ENCODE data around the gene KLK14. TPM values are rescaled to one million over a fixed set of nuclear protein-coding genes. Genes with fewer than 3 reads are reported as not detected.

The KLK14 gene
- total RNA-seq, 1 experiment from 2014 or later: 0.76 TPM

DNA sequence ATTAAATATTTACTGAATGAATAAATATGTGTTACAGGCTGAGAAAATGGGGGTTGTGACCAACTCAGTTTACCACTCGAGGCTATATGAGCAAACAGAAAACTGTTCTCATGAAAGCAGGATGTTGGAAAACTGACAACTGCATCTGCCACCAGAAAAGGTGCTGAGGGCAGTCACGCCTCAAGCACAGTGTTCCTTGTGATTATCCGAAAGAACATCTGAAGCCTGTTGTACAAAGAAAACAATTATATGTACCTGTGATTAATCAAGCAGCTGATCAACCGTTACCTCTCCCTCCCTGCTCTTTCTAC, 11.6 kb downstream of the KLK14 start:
- no peak for DNase-seq (ENCODE audit: low read depth, low spot score)
- ATAC-seq: no peak
- no peak overlapping the region for H3K27ac ChIP-seq (ENCODE audit: low read depth, low read length)
- H3K4me1 ChIP-seq (ENCODE audit: control insufficient read depth in 1 of 2, insufficient read depth in 2 of 2, low read length in 2 of 2): peaks cover 0 to under 1% of the 10 kb centered on the region in 2 experiments; a peak in 1 of 4 replicates
- intact Hi-C loops (cut with micrococcal nuclease): no loop called here
- no peaks in the 10 kb centered on the region for H4K20me1 ChIP-seq (ENCODE audit: insufficient read depth)
- BruUV-seq (replicated peaks): no TSS peak
- CTCF ChIA-PET: no interaction called here
- H3K4me2 ChIP-seq (ENCODE audit: low read length): no peak overlapping the region
- H3K79me2 ChIP-seq (ENCODE audit: insufficient read depth, low read length): no peaks in the 10 kb centered on the region
- RAD21 ChIA-PET (ENCODE audit: low non-redundant PET in 1 of 2, low total read pairs in 2 of 2, uncharacterized antibody in 2 of 2, unreplicated experiment in 2 of 2): no interaction called here
- no peak overlapping the region for H3K4me3 ChIP-seq (replicated peaks in 1 of 2; ENCODE audit: low read depth in 1 of 2, low read length in 2 of 2)
- no peaks in the 10 kb centered on the region for H3K9me2 ChIP-seq (ENCODE audit: insufficient read depth)
- no peak overlapping the region for H2AFZ ChIP-seq (ENCODE audit: low read depth, low read length, poor library complexity, severe bottlenecking)
- TF ChIP-seq YY1 (IDR thresholded peaks at IDR 0.05; ENCODE audit: extremely low read depth, insufficient replicate concordance, low read depth, low read length): no peak
- no peak for TF ChIP-seq EZH2phosphoT487 (IDR thresholded peaks at IDR 0.05; ENCODE audit: borderline replicate concordance)
- no peak for TF ChIP-seq ELF1 (IDR thresholded peaks at IDR 0.05; ENCODE audit: borderline replicate concordance, low read depth)
- TF ChIP-seq, protein P1, sequence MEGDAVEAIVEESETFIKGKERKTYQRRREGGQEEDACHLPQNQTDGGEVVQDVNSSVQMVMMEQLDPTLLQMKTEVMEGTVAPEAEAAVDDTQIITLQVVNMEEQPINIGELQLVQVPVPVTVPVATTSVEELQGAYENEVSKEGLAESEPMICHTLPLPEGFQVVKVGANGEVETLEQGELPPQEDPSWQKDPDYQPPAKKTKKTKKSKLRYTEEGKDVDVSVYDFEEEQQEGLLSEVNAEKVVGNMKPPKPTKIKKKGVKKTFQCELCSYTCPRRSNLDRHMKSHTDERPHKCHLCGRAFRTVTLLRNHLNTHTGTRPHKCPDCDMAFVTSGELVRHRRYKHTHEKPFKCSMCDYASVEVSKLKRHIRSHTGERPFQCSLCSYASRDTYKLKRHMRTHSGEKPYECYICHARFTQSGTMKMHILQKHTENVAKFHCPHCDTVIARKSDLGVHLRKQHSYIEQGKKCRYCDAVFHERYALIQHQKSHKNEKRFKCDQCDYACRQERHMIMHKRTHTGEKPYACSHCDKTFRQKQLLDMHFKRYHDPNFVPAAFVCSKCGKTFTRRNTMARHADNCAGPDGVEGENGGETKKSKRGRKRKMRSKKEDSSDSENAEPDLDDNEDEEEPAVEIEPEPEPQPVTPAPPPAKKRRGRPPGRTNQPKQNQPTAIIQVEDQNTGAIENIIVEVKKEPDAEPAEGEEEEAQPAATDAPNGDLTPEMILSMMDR (IDR thresholded peaks at IDR 0.05 in 2 of 3, conservative IDR thresholded peaks at IDR 0.05 in 1 of 3; ENCODE audit: borderline replicate concordance in 1 of 3, insufficient read depth in 1 of 3, low read depth in 2 of 3, low read length in 2 of 3): no peak
- no peak for TF ChIP-seq ZNF274 (IDR thresholded peaks at IDR 0.05; ENCODE audit: low read depth, low read length)
- no peak for TF ChIP-seq POLR2A (IDR thresholded peaks at IDR 0.05; ENCODE audit: borderline replicate concordance, extremely low read depth, insufficient read depth, insufficient read length)
- TF ChIP-seq, protein P2, sequence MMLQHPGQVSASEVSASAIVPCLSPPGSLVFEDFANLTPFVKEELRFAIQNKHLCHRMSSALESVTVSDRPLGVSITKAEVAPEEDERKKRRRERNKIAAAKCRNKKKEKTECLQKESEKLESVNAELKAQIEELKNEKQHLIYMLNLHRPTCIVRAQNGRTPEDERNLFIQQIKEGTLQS (IDR thresholded peaks at IDR 0.05): no peak
- TF ChIP-seq SP1 (IDR thresholded peaks at IDR 0.05; ENCODE audit: low read depth): no peak
- TF ChIP-seq SIN3A (IDR thresholded peaks at IDR 0.05; ENCODE audit: low read depth): no peak
- TF ChIP-seq, protein P3, sequence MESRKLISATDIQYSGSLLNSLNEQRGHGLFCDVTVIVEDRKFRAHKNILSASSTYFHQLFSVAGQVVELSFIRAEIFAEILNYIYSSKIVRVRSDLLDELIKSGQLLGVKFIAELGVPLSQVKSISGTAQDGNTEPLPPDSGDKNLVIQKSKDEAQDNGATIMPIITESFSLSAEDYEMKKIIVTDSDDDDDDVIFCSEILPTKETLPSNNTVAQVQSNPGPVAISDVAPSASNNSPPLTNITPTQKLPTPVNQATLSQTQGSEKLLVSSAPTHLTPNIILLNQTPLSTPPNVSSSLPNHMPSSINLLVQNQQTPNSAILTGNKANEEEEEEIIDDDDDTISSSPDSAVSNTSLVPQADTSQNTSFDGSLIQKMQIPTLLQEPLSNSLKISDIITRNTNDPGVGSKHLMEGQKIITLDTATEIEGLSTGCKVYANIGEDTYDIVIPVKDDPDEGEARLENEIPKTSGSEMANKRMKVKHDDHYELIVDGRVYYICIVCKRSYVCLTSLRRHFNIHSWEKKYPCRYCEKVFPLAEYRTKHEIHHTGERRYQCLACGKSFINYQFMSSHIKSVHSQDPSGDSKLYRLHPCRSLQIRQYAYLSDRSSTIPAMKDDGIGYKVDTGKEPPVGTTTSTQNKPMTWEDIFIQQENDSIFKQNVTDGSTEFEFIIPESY (IDR thresholded peaks at IDR 0.05; ENCODE audit: extremely low read depth, insufficient replicate concordance, low read length): no peak
- no peak for TF ChIP-seq CEBPB (IDR thresholded peaks at IDR 0.05; ENCODE audit: low read depth)
- TF ChIP-seq FOSL1 (IDR thresholded peaks at IDR 0.05; ENCODE audit: low read depth): no peak
- TF ChIP-seq, protein P4, sequence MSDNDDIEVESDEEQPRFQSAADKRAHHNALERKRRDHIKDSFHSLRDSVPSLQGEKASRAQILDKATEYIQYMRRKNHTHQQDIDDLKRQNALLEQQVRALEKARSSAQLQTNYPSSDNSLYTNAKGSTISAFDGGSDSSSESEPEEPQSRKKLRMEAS (IDR thresholded peaks at IDR 0.05): no peak
- TF ChIP-seq EGR1 (IDR thresholded peaks at IDR 0.05; ENCODE audit: low read depth): no peak
- TF ChIP-seq ZFX (IDR thresholded peaks at IDR 0.05): no peak
- TF ChIP-seq JUND (IDR thresholded peaks at IDR 0.05): no peak
- TF ChIP-seq RAD21 (IDR thresholded peaks at IDR 0.05; ENCODE audit: low read depth): no peak
- no peak for TF ChIP-seq EZH2 (IDR thresholded peaks at IDR 0.05)
- TF ChIP-seq, protein P5, sequence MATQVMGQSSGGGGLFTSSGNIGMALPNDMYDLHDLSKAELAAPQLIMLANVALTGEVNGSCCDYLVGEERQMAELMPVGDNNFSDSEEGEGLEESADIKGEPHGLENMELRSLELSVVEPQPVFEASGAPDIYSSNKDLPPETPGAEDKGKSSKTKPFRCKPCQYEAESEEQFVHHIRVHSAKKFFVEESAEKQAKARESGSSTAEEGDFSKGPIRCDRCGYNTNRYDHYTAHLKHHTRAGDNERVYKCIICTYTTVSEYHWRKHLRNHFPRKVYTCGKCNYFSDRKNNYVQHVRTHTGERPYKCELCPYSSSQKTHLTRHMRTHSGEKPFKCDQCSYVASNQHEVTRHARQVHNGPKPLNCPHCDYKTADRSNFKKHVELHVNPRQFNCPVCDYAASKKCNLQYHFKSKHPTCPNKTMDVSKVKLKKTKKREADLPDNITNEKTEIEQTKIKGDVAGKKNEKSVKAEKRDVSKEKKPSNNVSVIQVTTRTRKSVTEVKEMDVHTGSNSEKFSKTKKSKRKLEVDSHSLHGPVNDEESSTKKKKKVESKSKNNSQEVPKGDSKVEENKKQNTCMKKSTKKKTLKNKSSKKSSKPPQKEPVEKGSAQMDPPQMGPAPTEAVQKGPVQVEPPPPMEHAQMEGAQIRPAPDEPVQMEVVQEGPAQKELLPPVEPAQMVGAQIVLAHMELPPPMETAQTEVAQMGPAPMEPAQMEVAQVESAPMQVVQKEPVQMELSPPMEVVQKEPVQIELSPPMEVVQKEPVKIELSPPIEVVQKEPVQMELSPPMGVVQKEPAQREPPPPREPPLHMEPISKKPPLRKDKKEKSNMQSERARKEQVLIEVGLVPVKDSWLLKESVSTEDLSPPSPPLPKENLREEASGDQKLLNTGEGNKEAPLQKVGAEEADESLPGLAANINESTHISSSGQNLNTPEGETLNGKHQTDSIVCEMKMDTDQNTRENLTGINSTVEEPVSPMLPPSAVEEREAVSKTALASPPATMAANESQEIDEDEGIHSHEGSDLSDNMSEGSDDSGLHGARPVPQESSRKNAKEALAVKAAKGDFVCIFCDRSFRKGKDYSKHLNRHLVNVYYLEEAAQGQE (IDR thresholded peaks at IDR 0.05; ENCODE audit: low read depth): no peak
- no peaks in the 10 kb centered on the region for H3K27me3 ChIP-seq (ENCODE audit: insufficient read depth, low read length)
- POLR2A ChIA-PET: no interaction called here
- H3K9ac ChIP-seq (ENCODE audit: low read length): no peak overlapping the region
- no peaks in the 10 kb centered on the region for H3K36me3 ChIP-seq (ENCODE audit: control insufficient read depth in 1 of 2, insufficient read depth in 2 of 2, low read length in 2 of 2)
- no peaks in the 10 kb centered on the region for H3K9me3 ChIP-seq (ENCODE audit: control insufficient read depth in 1 of 2, insufficient read depth in 1 of 2, low read depth in 1 of 2, low read length in 2 of 2)

Measured in HCT116 (cell line).